K562 (cell line): ENCODE measurements around the gene DDX5. TPM values are rescaled to one million over a fixed set of nuclear protein-coding genes. Genes with fewer than 3 reads are reported as not detected.

Experiments
- BCLAF1 ChIP-seq, 2 experiments: fragments of 450-650 bp in 1 of 2; IDR thresholded peaks; 2 replicates each; pipeline ENCODE4 v1.6.1; 2011 to 2017; ENCODE audit warnings: low read depth in 2 of 2, antibody characterized with exemption in 1 of 2, borderline replicate concordance in 1 of 2, low read length in 1 of 2, mild to moderate bottlenecking in 1 of 2, mixed read lengths in 1 of 2; ENCODE audit not compliant: control insufficient read depth in 1 of 2
- CBFB ChIP-seq: sonication (generic); formaldehyde crosslinking; IDR thresholded peaks from 2 replicates; pipeline ENCODE4 v1.4.0; 2020; ENCODE audit warnings: mild to moderate bottlenecking, missing genetic modification reagents
- CEBPG ChIP-seq, 3 experiments: fragments of 200-800 bp in 1 of 3; sonication (Bioruptor generic) in 1 of 3; sonication (generic) in 1 of 3; formaldehyde crosslinking in 1 of 3; IDR thresholded peaks in 2 of 3; conservative IDR thresholded peaks in 1 of 3; 2 replicates each; pipeline versions ENCODE4 v1.6.1 to v1.8.0; 2016 to 2022; ENCODE audit warnings: missing compliant biosample characterization in 2 of 3, missing genetic modification characterization in 2 of 3, mild to moderate bottlenecking in 1 of 3, missing genetic modification reagents in 1 of 3
- CHD1 ChIP-seq: fragments of 200-600 bp; sonication (generic); IDR thresholded peaks from one replicate; pipeline ENCODE4 v1.6.1; 2012; ENCODE audit warnings: mild to moderate bottlenecking, moderate library complexity, low read length, inconsistent platforms
- CREM ChIP-seq: IDR thresholded peaks from 2 replicates; pipeline ENCODE4 v1.6.1; 2014; ENCODE audit warnings: antibody characterized with exemption, low read depth
- E2F5 ChIP-seq: sonication (generic); formaldehyde crosslinking; IDR thresholded peaks from 2 replicates; pipeline ENCODE4 v1.8.0; 2022; ENCODE audit warnings: mild to moderate bottlenecking, missing genetic modification reagents
- ETV1 ChIP-seq: fragments of 450-650 bp; conservative IDR thresholded peaks from 2 replicates; pipeline ENCODE4 v1.6.1; 2016; ENCODE audit warnings: missing genetic modification characterization, control low read depth, low read depth, missing compliant biosample characterization
- HDAC2 ChIP-seq: fragments of 450-650 bp; IDR thresholded peaks from 2 replicates; pipeline ENCODE4 v1.6.1; 2016; ENCODE audit warnings: mild to moderate bottlenecking
- HNRNPLL ChIP-seq: fragments of 200-400 bp; formaldehyde crosslinking; IDR thresholded peaks from 2 replicates; pipeline ENCODE4 v1.6.1; 2017; ENCODE audit warnings: low read length, low read depth, mild to moderate bottlenecking; ENCODE audit not compliant: poor library complexity, severe bottlenecking
- RBFOX2 ChIP-seq: fragments of 200-400 bp; formaldehyde crosslinking; IDR thresholded peaks from 2 replicates; pipeline ENCODE4 v1.6.1; 2017; ENCODE audit warnings: low read depth, mild to moderate bottlenecking, low read length, moderate library complexity
- SIRT6 ChIP-seq: IDR thresholded peaks from one replicate; pipeline ENCODE4 v1.6.1; 2012; ENCODE audit warnings: low read depth, mild to moderate bottlenecking, control low read depth, inconsistent platforms, low read length, moderate library complexity
- SPI1 ChIP-seq: IDR thresholded peaks from 2 replicates; pipeline ENCODE4 v1.6.1; 2011; ENCODE audit warnings: low read depth, low read length, control low read depth, borderline replicate concordance
- SRF ChIP-seq, 2 experiments: fragments of 250-450, 450-650 bp in 1 of 2; sonication (Bioruptor Pico) in 1 of 2; sonication (generic) in 1 of 2; formaldehyde crosslinking; IDR thresholded peaks; 2 replicates each; pipeline versions ENCODE4 v1.5.0 to v1.5.1; 2020 to 2022; ENCODE audit warnings: mild to moderate bottlenecking in 1 of 2, missing genetic modification reagents in 1 of 2
- polyA plus RNA-seq, 8 experiments: library from polyadenylated mRNA; depleted of rRNA in 4 of 8; stranded (reverse) in 5 of 8; unstranded in 3 of 8; fragments of >200 nt; fragmentation: Nextera tagmentation in 2 of 8; fragmentation: Illumina TruSeq in 1 of 8; extraction: Ambion mirVana in 2 of 8; extraction: Trizol in 1 of 8; gene quantifications; 2 replicates each; pipeline versions ENCODE4 v1.2.1 to v1.2.3, GENCODE V29; 2011 to 2014; ENCODE audit warnings: inconsistent platforms in 1 of 8, missing spikeins in 1 of 8
- total RNA-seq, 7 experiments: library from RNA; depleted of rRNA in 6 of 7; stranded (reverse); fragments of >200 nt in 6 of 7; fragmentation: Illumina TruSeq in 2 of 7; extraction: Trizol in 2 of 7; gene quantifications; 2 replicates each; pipeline versions ENCODE4 v1.2.1 to v1.2.3, GENCODE V29; 2011 to 2021; ENCODE audit warnings: low replicate concordance in 1 of 7

Gene DDX5
- total and polyA plus RNA-seq, 9 of the 15 experiments (the other 6 are each of a cell fraction or from before 2014, with no cell fraction given), result 306 to 1,639 (median 604) TPM

- TF ChIP-seq SIRT6 (no peak), CBFB (CRISPR knock-in tag) (peak; percentile 74; the same call in 1 of the 2 replicates), RBFOX2 (peak; percentile 99), HDAC2 (no peak), BCLAF1 (IDR thresholded peaks at IDR 0.05; ENCODE audit: borderline replicate concordance in 1 of 2, control insufficient read depth in 1 of 2, low read depth in 2 of 2, low read length in 1 of 2) (peak in 1 of 2 experiments; percentile 78; a peak in 1 of 4 replicates), E2F5 (0 out of 2 replicates have a peak, but pooled peaks have one; percentile 8), CEBPG (CRISPR knock-in tag; IDR thresholded peaks at IDR 0.05) (0 out of 2 replicates have a peak, but pooled peaks have one; percentile 26), CEBPG (tag; conservative IDR thresholded peaks at IDR 0.05 in 1 of 2, IDR thresholded peaks at IDR 0.05 in 1 of 2) (no peak), SRF (CRISPR knock-in tag; IDR thresholded peaks at IDR 0.05) (peak in 1 of 2 experiments; percentile 13; a peak in 2 of 4 replicates), ETV1 (0 out of 2 replicates have a peak, but pooled peaks have one; percentile 27), CREM (peak; percentile 79), SPI1 (peak; percentile 63; the same call in 1 of the 2 replicates), CHD1 (peak; percentile 99), HNRNPLL (peak; percentile 48)
Observed at GRCh38 chr17:64505340-64506200, 519 bp downstream of the DDX5 start (continued).
